Activated T-cell treated with anti-CD3 and anti-CD28 coated beads for 24 hours (primary cell): ENCODE results near the gene CTCFL.
A peak's percentile ranks its signal among the peaks of the same experiment; 100 is the strongest.
"Not testable (repeated sequence)": the region's sequence is repeated elsewhere in the genome, so short reads cannot be mapped to it uniquely, and the experiment has no call there.

Experiments used
- DNase-seq: peaks from one replicate; pipeline ENCODE4 v3.0.0-alpha.2; 2020; ENCODE audit warnings: low read depth

Gene CTCFL

GRCh38 chr20:57536771-57537724 is 12.1 kb upstream of the CTCFL start:
- DNase-seq = no peak

GRCh38 chr20:57536120-57536708 is 11.3 kb upstream of the CTCFL start:
- DNase-seq = no peak

GRCh38 chr20:57535297-57535696 is 10.4 kb upstream of the CTCFL start:
- no peak for DNase-seq

- no peak for DNase-seq
Measured at GRCh38 chr20:57532104-57532503, 7.2 kb upstream of the CTCFL start.

GRCh38 chr20:57530327-57530981 is 5.5 kb upstream of the CTCFL start:
- DNase-seq = no peak

GRCh38 chr20:57529810-57530209 is 4.9 kb upstream of the CTCFL start:
- no peak for DNase-seq

- no peak for DNase-seq
Measured at GRCh38 chr20:57529160-57529585, 4.2 kb upstream of the CTCFL start.

GRCh38 chr20:57528148-57528547 is 3.2 kb upstream of the CTCFL start:
- DNase-seq = no peak

- no peak for DNase-seq
Measured at GRCh38 chr20:57527728-57528127, 2.8 kb upstream of the CTCFL start.

GRCh38 chr20:57526885-57527460 is 2.0 kb upstream of the CTCFL start:
- DNase-seq = no peak

GRCh38 chr20:57526087-57526884 is 1.3 kb upstream of the CTCFL start:
- no peak for DNase-seq

GRCh38 chr20:57525328-57526086 is 567 bp upstream of the CTCFL start:
- DNase-seq = no peak

GRCh38 chr20:57523782-57524181 is 1.2 kb downstream of the CTCFL start:
- DNase-seq = no peak

- no peak for DNase-seq
Measured at GRCh38 chr20:57522380-57523140, 2.4 kb downstream of the CTCFL start.

- DNase-seq = no peak
Measured at GRCh38 chr20:57517904-57518303, 7.0 kb downstream of the CTCFL start.

GRCh38 chr20:57514273-57514751 is 10.6 kb downstream of the CTCFL start:
- DNase-seq = peak; percentile 12

GRCh38 chr20:57513199-57513598 is 11.7 kb downstream of the CTCFL start:
- DNase-seq = no peak

GRCh38 chr20:57512432-57512831 is 12.5 kb downstream of the CTCFL start:
- no peak for DNase-seq

- DNase-seq = not testable (repeated sequence)
Measured at GRCh38 chr20:57511709-57512108, 13.2 kb downstream of the CTCFL start.

- DNase-seq = no peak
Measured at GRCh38 chr20:57509665-57510237, 15.2 kb downstream of the CTCFL start.
